Stimulated activated CD4-positive, alpha-beta T cell treated with anti-CD3 and anti-CD28 coated beads, Interleukin-15, amount 100 ng/mL, for 24 hours (primary cell): ENCODE data around the gene CCDC149.
A peak's percentile ranks its signal among the peaks of the same experiment; 100 is the strongest.

Source experiments
- DNase-seq: peaks from one replicate; pipeline ENCODE4 v3.0.0-alpha.2; 2020

CCDC149 gene

GRCh38 chr4:24912252-24913118 lies at the start of gene CCDC149:
Gene CCDC149 (minus strand): TSS chr4:24913042. CDS start chr4:24912864, 178 bp downstream.
- DNase-seq = peak; percentile 28

GRCh38 chr4:24957886-24958285 lies 45.0 kb upstream of the CCDC149 start:
- DNase-seq = no peak

GRCh38 chr4:24956763-24957162 lies 43.9 kb upstream of the CCDC149 start:
- DNase-seq = no peak

- DNase-seq = no peak
Observed at GRCh38 chr4:24956091-24956490, 43.2 kb upstream of the CCDC149 start.

- no peak for DNase-seq
Observed at GRCh38 chr4:24952667-24953066, 39.8 kb upstream of the CCDC149 start.

GRCh38 chr4:24949970-24950369 lies 37.1 kb upstream of the CCDC149 start:
- no peak for DNase-seq

GRCh38 chr4:24937917-24938281 lies 25.1 kb upstream of the CCDC149 start:
- no peak for DNase-seq

- no peak for DNase-seq
Observed at GRCh38 chr4:24937176-24937916, 24.5 kb upstream of the CCDC149 start.

GRCh38 chr4:24935856-24936255 lies 23.0 kb upstream of the CCDC149 start:
- DNase-seq = no peak

- DNase-seq = no peak
Observed at GRCh38 chr4:24934311-24934710, 21.5 kb upstream of the CCDC149 start.

GRCh38 chr4:24933684-24934275 lies 20.9 kb upstream of the CCDC149 start:
- no peak for DNase-seq

GRCh38 chr4:24932515-24933225 lies 19.8 kb upstream of the CCDC149 start:
- no peak for DNase-seq

GRCh38 chr4:24930151-24930550 lies 17.3 kb upstream of the CCDC149 start:
- DNase-seq = no peak

- DNase-seq = no peak
Observed at GRCh38 chr4:24928708-24929107, 15.9 kb upstream of the CCDC149 start.

- no peak for DNase-seq
Observed at GRCh38 chr4:24927049-24927448, 14.2 kb upstream of the CCDC149 start.

- no peak for DNase-seq
Observed at GRCh38 chr4:24924309-24924781, 11.5 kb upstream of the CCDC149 start.

GRCh38 chr4:24923550-24923949 lies 10.7 kb upstream of the CCDC149 start:
- no peak for DNase-seq

- no peak for DNase-seq
Observed at GRCh38 chr4:24923002-24923401, 10.2 kb upstream of the CCDC149 start.

- DNase-seq = no peak
Observed at GRCh38 chr4:24922416-24922815, 9.6 kb upstream of the CCDC149 start.

GRCh38 chr4:24921491-24921890 lies 8.6 kb upstream of the CCDC149 start:
- DNase-seq = no peak

GRCh38 chr4:24920008-24920407 lies 7.2 kb upstream of the CCDC149 start:
- DNase-seq = no peak

- no peak for DNase-seq
Observed at GRCh38 chr4:24917076-24917856, 4.4 kb upstream of the CCDC149 start.
